K562 (cell line): ENCODE results near the gene MAST1. TPM values are rescaled to one million over a fixed set of nuclear protein-coding genes. Genes with fewer than 3 reads are reported as not detected.

ENCODE experiments used
- GTF2E2 ChIP-seq: fragments of 200-800 bp; sonication (Bioruptor generic); IDR thresholded peaks from 2 replicates; pipeline ENCODE4 v1.6.1; 2016; ENCODE audit warnings: missing genetic modification characterization, missing compliant biosample characterization
- KDM5B ChIP-seq: fragments of 200-600 bp; sonication (generic); IDR thresholded peaks from 2 replicates; pipeline ENCODE4 v1.6.1; 2012; ENCODE audit warnings: low read depth, mild to moderate bottlenecking, moderate library complexity, low read length, control low read depth, inconsistent platforms; ENCODE audit not compliant: insufficient replicate concordance
- PPARD ChIP-seq: fragments of 250-450 bp; sonication (Bioruptor Pico); IDR thresholded peaks from 2 replicates; pipeline ENCODE4 v1.8.0; 2022; ENCODE audit warnings: inconsistent platforms, mild to moderate bottlenecking, moderate library complexity
- SMARCB1 ChIP-seq: IDR thresholded peaks from 2 replicates; pipeline ENCODE4 v1.6.1; 2011; ENCODE audit warnings: improper control_type of control experiment, low read depth; ENCODE audit not compliant: insufficient read length
- SRF ChIP-seq, 2 experiments: fragments of 250-450, 450-650 bp in 1 of 2; sonication (Bioruptor Pico) in 1 of 2; sonication (generic) in 1 of 2; formaldehyde crosslinking; IDR thresholded peaks; 2 replicates each; pipeline versions ENCODE4 v1.5.0 to v1.5.1; 2020 to 2022; ENCODE audit warnings: mild to moderate bottlenecking in 1 of 2, missing genetic modification reagents in 1 of 2
- polyA plus RNA-seq, 8 experiments: library from polyadenylated mRNA; depleted of rRNA in 4 of 8; stranded (reverse) in 5 of 8; unstranded in 3 of 8; fragments of >200 nt; fragmentation: Nextera tagmentation in 2 of 8; fragmentation: Illumina TruSeq in 1 of 8; extraction: Ambion mirVana in 2 of 8; extraction: Trizol in 1 of 8; gene quantifications; 2 replicates each; pipeline versions ENCODE4 v1.2.1 to v1.2.3, GENCODE V29; 2011 to 2014; ENCODE audit warnings: inconsistent platforms in 1 of 8, missing spikeins in 1 of 8
- total RNA-seq, 7 experiments: library from RNA; depleted of rRNA in 6 of 7; stranded (reverse); fragments of >200 nt in 6 of 7; fragmentation: Illumina TruSeq in 2 of 7; extraction: Trizol in 2 of 7; gene quantifications; 2 replicates each; pipeline versions ENCODE4 v1.2.1 to v1.2.3, GENCODE V29; 2011 to 2021; ENCODE audit warnings: low replicate concordance in 1 of 7
- TF ChIP-seq, protein P1 (sequence below): fragments of 150-350 bp; IDR thresholded peaks from 2 replicates; pipeline ENCODE4 v1.6.1; 2014; ENCODE audit warnings: low read depth, mild to moderate bottlenecking, low read length, borderline replicate concordance
- TF ChIP-seq, protein P2 (sequence below), 2 experiments: fragments of 450-650 bp; IDR thresholded peaks; 2 replicates each; pipeline ENCODE4 v1.6.1; 2016
- TF ChIP-seq, protein P3 (sequence below), 2 experiments: fragments of 450-650 bp; formaldehyde crosslinking in 1 of 2; IDR thresholded peaks; 2 replicates each; pipeline versions ENCODE4 v1.4.0 to v1.6.1; 2014 to 2020; ENCODE audit warnings: mild to moderate bottlenecking in 2 of 2, borderline replicate concordance in 1 of 2, low read depth in 1 of 2
- TF ChIP-seq, protein P4 (sequence below): sonication (generic); formaldehyde crosslinking; IDR thresholded peaks from 2 replicates; pipeline ENCODE4 v1.8.0; 2022; ENCODE audit warnings: missing genetic modification reagents, mild to moderate bottlenecking, borderline replicate concordance

Gene MAST1
- total and polyA plus RNA-seq, 9 of the 15 experiments (the other 6 are each of a cell fraction or from before 2014, with no cell fraction given), result 0.48 to 10.3 (median 3.9) TPM

DNA sequence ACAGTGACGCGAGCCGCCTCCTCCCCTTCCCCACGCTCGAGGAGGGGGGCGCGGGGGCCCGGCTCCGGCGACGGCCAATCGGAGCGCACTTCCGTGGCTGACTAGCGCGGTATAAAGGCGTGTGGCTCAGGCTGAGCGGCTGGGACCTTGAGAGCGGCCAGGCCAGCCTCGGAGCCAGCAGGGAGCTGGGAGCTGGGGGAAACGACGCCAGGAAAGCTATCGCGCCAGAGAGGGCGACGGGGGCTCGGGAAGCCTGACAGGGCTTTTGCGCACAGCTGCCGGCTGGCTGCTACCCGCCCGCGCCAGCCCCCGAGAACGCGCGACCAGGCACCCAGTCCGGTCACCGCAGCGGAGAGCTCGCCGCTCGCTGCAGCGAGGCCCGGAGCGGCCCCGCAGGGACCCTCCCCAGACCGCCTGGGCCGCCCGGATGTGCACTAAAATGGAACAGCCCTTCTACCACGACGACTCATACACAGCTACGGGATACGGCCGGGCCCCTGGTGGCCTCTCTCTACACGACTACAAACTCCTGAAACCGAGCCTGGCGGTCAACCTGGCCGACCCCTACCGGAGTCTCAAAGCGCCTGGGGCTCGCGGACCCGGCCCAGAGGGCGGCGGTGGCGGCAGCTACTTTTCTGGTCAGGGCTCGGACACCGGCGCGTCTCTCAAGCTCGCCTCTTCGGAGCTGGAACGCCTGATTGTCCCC is 46.8 kb upstream of the MAST1 start, which contains the start of gene JUNB (continued):
- TF ChIP-seq, protein P1, sequence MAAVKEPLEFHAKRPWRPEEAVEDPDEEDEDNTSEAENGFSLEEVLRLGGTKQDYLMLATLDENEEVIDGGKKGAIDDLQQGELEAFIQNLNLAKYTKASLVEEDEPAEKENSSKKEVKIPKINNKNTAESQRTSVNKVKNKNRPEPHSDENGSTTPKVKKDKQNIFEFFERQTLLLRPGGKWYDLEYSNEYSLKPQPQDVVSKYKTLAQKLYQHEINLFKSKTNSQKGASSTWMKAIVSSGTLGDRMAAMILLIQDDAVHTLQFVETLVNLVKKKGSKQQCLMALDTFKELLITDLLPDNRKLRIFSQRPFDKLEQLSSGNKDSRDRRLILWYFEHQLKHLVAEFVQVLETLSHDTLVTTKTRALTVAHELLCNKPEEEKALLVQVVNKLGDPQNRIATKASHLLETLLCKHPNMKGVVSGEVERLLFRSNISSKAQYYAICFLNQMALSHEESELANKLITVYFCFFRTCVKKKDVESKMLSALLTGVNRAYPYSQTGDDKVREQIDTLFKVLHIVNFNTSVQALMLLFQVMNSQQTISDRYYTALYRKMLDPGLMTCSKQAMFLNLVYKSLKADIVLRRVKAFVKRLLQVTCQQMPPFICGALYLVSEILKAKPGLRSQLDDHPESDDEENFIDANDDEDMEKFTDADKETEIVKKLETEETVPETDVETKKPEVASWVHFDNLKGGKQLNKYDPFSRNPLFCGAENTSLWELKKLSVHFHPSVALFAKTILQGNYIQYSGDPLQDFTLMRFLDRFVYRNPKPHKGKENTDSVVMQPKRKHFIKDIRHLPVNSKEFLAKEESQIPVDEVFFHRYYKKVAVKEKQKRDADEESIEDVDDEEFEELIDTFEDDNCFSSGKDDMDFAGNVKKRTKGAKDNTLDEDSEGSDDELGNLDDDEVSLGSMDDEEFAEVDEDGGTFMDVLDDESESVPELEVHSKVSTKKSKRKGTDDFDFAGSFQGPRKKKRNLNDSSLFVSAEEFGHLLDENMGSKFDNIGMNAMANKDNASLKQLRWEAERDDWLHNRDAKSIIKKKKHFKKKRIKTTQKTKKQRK, result no peak
- no peak for TF ChIP-seq SMARCB1
- TF ChIP-seq, protein P2, sequence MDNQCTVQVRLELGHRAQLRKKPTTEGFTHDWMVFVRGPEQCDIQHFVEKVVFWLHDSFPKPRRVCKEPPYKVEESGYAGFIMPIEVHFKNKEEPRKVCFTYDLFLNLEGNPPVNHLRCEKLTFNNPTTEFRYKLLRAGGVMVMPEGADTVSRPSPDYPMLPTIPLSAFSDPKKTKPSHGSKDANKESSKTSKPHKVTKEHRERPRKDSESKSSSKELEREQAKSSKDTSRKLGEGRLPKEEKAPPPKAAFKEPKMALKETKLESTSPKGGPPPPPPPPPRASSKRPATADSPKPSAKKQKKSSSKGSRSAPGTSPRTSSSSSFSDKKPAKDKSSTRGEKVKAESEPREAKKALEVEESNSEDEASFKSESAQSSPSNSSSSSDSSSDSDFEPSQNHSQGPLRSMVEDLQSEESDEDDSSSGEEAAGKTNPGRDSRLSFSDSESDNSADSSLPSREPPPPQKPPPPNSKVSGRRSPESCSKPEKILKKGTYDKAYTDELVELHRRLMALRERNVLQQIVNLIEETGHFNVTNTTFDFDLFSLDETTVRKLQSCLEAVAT (IDR thresholded peaks at IDR 0.05), result peak; percentile 81 to 84; a peak in 3 of 4 replicates
- peak; percentile 100 for TF ChIP-seq KDM5B
- TF ChIP-seq, protein P3, sequence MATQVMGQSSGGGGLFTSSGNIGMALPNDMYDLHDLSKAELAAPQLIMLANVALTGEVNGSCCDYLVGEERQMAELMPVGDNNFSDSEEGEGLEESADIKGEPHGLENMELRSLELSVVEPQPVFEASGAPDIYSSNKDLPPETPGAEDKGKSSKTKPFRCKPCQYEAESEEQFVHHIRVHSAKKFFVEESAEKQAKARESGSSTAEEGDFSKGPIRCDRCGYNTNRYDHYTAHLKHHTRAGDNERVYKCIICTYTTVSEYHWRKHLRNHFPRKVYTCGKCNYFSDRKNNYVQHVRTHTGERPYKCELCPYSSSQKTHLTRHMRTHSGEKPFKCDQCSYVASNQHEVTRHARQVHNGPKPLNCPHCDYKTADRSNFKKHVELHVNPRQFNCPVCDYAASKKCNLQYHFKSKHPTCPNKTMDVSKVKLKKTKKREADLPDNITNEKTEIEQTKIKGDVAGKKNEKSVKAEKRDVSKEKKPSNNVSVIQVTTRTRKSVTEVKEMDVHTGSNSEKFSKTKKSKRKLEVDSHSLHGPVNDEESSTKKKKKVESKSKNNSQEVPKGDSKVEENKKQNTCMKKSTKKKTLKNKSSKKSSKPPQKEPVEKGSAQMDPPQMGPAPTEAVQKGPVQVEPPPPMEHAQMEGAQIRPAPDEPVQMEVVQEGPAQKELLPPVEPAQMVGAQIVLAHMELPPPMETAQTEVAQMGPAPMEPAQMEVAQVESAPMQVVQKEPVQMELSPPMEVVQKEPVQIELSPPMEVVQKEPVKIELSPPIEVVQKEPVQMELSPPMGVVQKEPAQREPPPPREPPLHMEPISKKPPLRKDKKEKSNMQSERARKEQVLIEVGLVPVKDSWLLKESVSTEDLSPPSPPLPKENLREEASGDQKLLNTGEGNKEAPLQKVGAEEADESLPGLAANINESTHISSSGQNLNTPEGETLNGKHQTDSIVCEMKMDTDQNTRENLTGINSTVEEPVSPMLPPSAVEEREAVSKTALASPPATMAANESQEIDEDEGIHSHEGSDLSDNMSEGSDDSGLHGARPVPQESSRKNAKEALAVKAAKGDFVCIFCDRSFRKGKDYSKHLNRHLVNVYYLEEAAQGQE (IDR thresholded peaks at IDR 0.05; ENCODE audit: borderline replicate concordance), result no peak
- TF ChIP-seq, protein P3 (CRISPR knock-in tag; IDR thresholded peaks at IDR 0.05; ENCODE audit: low read depth), result peak; percentile 87
- no peak for TF ChIP-seq PPARD (CRISPR knock-in tag)
- TF ChIP-seq, protein P4, sequence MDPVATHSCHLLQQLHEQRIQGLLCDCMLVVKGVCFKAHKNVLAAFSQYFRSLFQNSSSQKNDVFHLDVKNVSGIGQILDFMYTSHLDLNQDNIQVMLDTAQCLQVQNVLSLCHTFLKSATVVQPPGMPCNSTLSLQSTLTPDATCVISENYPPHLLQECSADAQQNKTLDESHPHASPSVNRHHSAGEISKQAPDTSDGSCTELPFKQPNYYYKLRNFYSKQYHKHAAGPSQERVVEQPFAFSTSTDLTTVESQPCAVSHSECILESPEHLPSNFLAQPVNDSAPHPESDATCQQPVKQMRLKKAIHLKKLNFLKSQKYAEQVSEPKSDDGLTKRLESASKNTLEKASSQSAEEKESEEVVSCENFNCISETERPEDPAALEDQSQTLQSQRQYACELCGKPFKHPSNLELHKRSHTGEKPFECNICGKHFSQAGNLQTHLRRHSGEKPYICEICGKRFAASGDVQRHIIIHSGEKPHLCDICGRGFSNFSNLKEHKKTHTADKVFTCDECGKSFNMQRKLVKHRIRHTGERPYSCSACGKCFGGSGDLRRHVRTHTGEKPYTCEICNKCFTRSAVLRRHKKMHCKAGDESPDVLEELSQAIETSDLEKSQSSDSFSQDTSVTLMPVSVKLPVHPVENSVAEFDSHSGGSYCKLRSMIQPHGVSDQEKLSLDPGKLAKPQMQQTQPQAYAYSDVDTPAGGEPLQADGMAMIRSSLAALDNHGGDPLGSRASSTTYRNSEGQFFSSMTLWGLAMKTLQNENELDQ, result no peak
- peak; percentile 97 for TF ChIP-seq GTF2E2 (tag)
- peak; percentile 75 to 84 for TF ChIP-seq SRF (CRISPR knock-in tag; IDR thresholded peaks at IDR 0.05)
